ENCODE measurements around the gene GALT.

GALT gene

DNA sequence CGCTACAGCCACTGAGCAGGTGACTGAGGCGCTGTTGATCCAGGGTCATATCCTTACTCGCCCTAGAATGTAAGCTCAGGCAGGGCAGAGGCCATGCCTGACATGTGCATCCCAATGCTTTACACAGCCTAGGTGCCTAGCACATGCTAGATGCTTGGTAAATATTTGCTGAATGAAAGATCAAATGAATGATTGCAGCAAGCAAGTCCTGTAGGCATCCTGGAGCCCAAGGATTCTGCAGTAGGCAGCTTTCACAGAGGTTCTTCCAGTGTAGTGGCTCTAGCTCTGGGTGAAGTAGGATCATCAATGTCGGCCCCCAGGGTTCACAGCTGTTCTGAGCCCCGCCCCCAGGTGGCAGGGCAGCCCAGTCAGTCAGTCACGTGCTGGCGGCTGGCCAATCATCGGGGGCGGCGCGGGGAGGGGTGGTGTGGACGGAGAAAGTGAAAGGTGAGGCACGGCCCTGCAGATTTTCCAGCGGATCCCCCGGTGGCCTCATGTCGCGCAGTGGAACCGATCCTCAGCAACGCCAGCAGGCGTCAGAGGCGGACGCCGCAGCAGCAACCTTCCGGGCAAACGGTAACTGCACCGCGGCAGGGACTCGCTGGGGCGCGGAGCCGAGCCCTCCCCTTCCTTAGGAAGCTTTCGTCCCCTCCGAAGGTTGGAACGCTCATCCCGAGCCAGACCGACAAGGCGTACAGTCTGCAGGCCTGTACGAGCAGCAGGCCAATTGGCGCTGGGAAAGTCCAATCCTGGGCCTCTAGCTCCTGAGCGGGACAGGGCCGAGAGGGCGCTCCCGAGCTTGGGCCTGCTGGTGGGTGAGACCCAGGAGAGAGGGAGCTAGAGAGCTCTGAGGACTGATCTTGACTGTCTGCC is at the start of gene GALT:
TSS of gene GALT (plus strand) at position 465 of the 873 bp plus-strand sequence. CDS start at position 495, 30 bp downstream.
- peak; percentile 90 to 98 (median 97) for DNase-seq (ENCODE audit: low read depth in 2 of 3, low spot score in 2 of 3)

DNA sequence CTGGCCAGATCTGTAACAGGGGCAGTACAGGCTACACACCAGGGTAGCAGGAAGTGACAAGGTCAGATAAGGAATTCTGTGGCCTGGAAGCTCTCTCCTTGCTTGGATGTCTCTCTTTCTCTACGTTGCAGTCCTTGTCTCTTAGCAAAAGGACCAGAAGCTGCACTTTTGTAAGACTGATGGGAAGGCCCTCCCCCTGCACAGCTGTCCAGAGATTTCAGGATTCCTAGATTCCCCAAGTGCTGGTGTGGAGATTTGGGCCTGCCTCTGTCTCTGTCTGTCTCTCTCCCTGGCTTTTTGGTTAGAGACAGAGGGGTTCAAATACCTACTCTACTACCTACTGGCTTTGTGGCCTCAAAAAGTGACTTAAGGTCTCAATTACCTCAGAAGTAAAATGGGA is 46.9 kb upstream of the GALT start:
- DNase-seq (ENCODE audit: low read depth in 2 of 3, low spot score in 2 of 3) = no peak

DNA sequence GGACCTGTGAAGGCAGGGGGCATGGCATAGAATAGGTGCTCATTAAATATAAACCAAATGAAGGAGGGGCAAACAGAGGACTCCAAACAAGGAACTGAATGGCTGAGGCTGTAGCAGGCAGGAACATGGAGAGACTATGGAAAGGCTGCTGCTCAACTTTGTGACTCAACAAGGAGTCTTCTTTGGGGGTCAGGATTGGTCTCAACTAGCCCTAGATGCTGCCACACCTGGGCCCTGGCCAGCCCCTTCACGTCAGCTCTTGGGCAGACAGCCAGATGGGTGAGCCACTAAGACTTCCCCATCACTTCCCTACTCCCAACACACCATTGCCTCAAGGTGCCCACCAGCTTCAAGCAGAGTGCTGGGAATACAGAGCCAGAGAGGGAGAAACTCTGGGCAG is 45.6 kb upstream of the GALT start:
- no peak for DNase-seq (ENCODE audit: low read depth in 2 of 3, low spot score in 2 of 3)

DNA sequence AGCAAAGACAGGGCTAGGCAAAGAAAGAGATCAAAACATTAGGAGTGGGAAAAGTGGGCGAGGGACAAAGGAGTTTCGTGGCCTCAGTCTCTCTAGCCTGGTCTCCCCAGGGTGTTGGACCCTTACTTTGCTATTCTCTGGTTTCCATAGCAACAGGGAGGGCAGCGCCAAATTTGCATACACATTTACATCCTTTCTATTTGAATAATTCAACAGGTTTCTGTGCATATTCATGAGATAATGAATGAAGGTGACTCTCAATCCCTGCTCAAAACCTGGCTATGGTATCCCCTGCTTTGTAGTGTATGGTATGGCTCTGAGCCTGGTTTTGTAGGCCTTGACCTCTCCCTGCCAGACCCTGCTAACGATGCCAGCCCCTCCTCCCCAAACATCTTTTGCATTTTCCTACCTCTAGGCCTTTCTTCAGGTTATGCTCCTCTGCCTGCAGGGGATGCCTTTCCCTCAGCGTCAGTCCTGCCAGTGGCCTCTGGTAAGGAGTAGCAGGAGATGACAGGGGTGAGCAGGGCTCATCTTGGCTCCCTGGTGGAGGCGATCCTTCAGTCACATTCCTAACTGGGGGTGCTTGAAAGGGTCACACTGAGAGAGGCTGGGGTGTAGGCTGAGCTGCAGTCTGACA is 44.4 kb upstream of the GALT start:
- no peak for DNase-seq (ENCODE audit: low read depth in 2 of 3, low spot score in 2 of 3)

DNA sequence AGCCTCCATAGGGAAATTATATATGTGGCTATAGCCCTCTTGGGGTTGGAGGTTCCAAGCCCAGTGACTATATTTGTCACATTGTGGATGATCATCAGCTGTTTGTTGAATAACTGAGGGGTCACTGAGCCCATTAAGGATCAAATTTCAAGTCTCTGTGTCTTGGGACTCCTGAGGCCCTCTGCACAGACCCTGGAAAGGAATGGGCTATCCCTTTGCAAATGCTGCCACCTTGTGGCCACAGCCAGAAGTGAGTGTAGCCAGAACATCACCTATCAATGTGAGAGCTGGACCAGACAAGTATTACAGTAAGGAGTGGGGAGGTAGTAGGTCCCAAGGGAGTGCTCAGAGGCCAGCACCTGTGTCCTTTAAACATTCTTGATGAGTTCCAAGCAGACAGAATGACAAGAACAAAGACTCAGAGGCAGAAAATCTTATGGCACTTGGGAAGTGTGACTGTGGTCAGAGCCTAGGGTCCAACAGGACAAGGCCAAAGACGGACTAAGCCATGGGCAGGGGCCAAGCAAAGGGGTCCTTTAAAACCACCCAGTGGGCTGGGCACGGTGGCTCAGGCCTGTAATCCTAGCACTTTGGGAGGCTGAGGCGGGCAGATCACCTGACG is 42.8 kb upstream of the GALT start:
- DNase-seq (ENCODE audit: low read depth in 2 of 3, low spot score in 2 of 3) = peak; percentile 41 to 75 (median 64)

DNA sequence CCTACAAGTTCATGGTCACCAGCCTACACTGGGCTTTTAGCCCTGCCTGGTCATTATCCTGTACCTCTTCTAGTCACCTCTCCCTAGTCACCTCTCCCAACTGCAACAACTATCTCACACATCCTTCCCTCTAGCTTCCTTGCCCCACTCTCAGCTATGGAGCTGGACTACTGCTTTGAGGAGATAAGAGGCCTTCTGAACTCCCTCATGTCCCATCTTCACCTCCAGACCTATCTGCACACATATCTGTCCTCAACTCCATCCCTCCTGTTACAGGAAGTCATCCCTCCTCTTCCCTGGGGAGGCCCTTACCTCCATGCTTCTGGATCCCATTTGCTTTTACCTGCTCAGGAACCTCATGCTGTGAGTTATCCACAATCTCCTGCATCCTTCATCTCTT is 40.3 kb upstream of the GALT start:
- no peak for DNase-seq (ENCODE audit: low read depth in 2 of 3, low spot score in 2 of 3)

DNA sequence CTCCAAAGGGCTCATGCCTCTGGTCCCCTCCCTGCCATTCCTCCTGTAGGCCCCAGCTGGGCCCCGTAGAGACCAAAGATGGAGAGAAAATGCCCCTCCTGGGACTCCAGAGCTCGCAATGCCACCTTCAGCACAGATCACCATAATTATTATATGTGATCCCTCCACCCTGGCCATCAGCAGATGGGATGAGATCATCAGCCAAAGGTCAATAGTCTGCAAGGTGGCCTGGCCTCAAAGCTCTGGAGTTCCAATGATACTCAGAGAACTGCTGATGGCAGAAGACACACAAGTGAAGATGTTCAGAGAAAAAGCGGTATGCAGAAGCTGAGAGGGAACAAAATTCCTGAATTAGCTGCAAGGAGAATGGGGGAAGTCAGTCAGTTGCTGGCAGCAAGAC is 39.6 kb upstream of the GALT start:
- no peak for DNase-seq (ENCODE audit: low read depth in 2 of 3, low spot score in 2 of 3)

DNA sequence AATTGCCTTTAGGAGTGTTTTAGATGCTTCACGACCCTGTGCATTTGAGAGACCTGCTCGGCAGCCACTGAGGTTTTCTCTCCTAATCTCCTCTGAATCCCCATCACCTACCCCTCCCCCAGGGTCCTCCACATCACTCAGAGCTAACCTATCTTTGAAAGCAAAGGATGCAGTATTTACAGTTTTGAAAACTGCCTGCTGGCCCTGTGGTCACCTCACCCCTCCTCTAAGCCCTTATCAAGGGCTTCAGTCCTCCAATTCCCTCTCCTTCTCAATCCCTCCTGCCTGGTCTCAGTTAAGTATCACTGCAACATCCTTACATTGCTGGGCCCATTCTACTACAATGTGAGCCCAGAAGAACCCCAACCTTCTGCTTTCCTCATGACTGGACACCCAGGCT is 39.1 kb upstream of the GALT start:
- no peak for DNase-seq (ENCODE audit: low read depth in 2 of 3, low spot score in 2 of 3)

DNA sequence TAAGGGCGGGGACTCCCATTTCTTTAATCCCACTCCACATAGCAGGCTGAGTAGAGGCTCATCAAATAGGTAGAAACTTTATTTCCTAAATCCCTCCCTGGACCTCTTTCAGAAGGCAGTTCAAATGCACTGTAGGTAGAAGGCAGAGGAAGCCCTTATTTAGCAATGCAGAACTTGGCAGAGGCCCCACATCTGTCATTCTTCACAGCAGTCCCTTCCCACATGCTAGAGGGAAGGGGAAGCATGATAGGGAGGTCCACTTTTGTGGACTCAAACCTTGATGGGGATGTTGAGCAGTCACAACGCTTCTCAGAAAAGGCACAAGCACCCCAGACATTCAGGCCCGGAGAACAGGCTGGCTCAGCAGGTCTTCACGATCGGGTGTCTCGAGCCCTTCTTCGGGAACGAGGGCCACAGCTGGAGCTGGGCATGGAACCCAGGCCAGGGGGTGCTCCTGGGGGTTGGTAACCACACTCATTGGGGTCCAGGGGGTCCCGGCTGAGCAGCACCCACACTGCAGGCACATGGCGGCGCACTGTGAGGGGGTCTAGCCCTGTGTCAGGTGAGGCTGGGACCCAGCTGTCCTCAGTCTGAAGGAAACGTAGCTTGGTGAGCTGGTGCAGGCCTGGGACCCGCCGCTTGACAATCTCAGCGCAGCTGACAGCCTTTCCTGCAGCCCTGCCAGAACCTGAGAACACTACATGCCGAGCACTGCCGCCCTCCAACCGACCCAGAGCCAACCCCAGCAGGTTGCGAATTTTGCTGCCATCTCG is 35.9 kb upstream of the GALT start:
- no peak for DNase-seq (ENCODE audit: low read depth in 2 of 3, low spot score in 2 of 3)

DNA sequence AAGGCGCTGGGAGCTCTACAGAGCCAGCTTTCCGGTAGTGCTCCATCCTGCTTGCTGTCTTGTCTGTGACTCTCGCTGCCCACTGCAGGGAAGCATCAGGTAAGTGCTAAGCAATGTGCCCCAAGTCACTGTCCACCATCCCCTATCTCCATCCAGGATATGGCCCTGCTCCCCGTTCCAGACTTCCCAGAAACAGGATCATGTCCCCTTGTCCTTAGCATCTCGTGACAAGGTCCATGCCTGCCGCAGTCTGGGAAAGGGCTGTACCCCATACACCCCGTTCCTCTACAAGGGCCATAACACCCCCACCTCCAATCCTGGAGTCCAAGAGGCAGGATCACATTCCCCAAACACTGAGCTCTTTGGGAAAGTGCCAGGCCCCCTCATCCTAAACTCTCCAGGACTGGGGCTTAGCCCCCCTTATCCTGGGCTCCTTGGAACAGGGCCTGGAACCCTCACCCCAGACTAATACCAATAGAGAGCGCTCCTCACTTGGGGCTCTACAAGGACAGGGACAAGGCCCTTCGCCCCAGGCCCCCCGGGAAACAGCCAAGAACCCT is 35.1 kb upstream of the GALT start:
- no peak for DNase-seq (ENCODE audit: low read depth in 2 of 3, low spot score in 2 of 3)

DNA sequence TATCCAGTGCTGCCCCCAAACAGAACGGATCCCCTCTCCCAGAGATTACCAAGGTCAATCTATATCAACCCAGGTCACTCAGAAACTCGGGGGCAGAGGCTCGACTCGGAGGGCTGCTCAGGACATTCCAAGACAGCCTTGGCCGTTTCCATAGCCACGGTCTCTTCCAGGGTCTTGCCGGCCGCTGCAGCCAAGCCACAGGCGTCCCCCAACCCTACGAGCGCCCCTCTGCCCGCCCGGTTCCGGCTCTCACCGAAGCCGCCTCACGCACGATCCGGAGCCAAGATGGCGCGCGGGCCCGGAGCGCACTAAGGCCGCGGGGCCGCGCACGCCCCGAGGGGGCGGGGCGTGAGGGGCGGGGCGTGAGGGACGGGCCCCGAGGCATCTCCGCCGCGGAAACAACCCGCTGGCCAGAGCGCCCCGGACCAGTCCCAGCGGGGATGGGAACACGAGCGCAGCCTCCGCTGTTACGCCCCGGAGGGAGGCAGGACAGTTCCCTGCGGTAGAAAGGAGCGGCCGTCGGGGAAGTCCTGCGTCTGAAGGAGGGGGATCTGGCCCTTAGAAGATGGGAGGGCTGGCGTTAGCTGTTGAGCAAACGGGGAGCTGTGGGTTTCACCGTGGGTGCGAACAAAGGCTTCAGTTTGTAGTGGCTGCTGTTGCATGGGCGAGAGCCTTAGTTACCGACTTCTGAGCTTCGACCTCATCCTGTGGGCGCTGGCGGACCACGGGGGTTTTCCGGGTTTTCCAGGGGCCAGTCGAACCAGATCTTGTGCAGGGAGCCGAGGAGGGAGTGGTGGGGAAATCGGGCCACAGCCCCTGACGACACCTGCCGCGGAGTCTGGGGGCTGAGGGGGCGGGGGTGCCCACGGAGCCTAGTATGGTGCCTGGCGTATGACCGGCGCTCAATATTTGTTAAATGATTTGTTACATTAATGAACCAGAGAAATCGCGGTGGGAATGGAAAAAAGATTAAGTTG is 34.4 kb upstream of the GALT start, which contains the start of gene RPP25L:
TSS of gene RPP25L (minus strand) at position 287 of the 977 bp plus-strand sequence. CDS start 801 bp downstream, outside the sequence.
- peak; percentile 70 to 76 (median 74) for DNase-seq (ENCODE audit: low read depth in 2 of 3, low spot score in 2 of 3)

DNA sequence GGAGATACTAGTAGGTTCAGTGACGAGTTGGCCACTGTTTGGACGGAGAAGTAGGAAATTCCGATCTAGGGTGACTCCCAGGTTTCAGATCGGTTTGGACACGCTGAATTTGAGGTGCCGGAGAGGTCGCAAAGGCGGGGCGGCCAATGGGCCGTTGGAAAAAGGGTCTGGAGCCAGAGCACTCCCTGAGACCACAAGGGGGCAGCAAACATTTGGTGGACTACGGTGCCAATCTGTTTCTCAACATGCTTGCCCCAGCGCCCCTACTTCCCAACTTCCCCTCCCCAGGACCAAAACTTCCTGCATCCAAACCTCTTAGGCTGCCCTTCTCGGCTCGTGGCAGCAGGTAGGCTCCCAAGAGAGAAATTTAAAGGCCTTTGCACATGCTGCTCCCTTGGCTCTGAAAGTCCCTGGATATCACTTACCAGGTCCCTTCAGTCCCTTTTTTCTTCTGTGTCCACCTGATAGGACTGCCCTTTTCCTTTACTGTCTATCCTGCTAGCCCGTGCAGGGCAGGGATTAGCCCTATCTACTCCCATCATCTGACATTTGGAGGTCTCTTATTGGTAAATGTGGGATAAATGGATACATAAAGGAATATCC is 33.6 kb upstream of the GALT start:
- DNase-seq (ENCODE audit: low read depth in 2 of 3, low spot score in 2 of 3) = peak in 2 of 3 experiments; percentile 49 to 52

DNA sequence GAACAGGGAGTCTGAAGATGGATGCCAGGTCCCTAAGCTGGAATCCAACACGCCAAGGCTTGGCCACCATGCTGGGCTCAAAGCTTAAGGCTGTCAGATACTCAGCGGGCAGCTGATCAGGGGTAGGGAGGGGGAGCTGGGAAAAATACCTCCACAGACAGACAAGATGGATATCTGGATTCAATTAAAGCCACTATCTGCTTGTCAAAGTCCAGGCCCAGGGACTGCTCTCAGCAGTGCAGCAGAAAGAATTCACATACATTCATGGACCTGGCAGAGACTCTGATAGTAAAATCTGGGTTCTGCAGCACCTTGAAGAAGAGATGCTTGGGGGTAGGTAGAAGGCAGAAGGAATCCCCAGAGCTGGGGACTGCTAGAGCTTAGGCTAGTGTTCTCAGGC is 31.3 kb upstream of the GALT start:
- DNase-seq (ENCODE audit: low read depth in 2 of 3, low spot score in 2 of 3) = no peak

DNA sequence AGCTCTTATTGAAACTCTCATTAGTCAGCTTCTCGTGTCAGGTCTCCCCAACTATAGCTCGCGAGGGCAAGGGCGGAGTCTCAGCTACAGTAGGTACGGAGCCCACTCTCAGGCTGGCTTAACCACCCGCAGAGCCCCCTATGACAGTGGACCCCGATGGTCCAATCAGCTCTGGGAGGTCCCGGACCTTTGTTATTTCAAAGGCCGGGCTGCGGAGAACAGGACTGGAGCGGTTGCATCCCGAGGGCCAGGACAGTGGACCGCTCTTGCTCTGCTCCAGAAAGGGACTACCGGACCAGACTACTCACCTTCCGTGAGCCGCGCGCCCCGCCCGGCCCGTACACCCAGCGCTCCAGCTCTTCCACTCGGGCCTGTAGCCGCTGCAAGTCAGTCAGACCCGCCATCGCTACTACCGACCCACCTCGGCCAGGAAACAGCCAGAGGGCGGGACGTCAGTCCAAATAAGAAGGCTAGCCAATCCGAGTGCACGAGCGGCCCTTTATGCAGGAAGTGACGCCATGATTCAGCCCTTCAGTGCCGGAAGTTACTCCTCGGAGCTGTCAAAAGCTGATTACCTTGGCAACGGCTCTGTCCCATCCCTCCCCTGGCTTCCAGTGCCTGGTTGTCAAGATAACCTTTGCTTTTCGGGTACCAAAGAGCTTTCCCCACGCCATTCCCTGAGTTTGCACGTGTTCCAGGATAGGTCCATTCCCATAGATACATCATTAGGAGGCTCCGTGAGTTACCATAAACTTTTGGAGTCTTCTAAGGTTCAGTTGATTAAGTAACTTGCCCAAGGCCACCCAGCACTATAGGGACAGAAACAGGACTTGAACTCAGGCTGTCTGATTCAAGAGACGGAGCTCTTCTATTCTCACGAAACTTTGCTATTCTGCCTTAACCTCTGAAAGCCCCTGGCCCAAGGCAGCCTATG is 26.1 kb upstream of the GALT start, which contains the start of gene DCTN3:
TSS of gene DCTN3 (minus strand) at position 435 of the 934 bp plus-strand sequence. CDS start at position 404, 31 bp downstream.
- DNase-seq (ENCODE audit: low read depth in 2 of 3, low spot score in 2 of 3) = peak; percentile 57 to 69 (median 67)

DNA sequence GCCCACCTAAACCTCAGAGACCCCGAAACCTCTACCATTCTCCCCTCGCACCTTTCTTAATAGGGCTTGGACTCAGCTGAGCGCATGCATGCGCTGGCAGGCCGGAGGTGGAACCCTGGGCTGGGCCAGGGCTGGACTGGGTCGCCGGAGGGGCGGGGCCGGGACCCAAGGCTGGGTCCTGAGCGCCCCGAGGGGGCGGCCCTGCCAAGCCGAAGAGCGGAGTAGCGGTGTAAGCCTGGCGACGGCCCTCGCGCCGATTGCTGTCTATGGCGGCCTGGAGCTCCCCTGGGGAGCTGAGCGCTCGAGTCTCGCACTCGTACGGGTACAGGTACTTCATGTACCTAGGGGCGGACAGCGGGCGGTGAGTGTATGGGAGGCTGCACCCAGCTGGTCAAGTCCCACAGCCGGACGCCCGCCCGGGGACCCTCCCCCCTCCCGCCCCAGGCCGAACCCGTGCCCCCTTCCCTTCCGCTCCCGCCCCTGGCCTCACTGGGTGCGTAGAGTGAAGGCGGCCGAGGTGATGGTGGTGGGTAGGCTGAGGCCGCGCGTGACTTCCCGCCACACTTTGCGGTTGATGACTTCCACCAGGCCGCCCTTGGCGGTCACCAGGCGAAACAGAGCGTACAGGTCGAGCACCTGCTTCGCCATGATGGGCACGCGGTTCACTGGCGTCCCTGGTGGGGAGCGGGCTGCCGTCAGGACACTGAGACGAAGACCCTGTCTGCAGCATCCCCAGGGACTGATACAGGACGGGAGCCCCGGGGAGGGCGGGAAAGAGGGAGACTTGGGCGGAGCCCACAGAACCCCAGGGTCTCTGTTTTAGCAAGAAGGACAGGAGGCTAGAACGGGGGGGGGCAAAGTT is 22.9 kb upstream of the GALT start:
- DNase-seq (ENCODE audit: low read depth in 2 of 3, low spot score in 2 of 3) = no peak

DNA sequence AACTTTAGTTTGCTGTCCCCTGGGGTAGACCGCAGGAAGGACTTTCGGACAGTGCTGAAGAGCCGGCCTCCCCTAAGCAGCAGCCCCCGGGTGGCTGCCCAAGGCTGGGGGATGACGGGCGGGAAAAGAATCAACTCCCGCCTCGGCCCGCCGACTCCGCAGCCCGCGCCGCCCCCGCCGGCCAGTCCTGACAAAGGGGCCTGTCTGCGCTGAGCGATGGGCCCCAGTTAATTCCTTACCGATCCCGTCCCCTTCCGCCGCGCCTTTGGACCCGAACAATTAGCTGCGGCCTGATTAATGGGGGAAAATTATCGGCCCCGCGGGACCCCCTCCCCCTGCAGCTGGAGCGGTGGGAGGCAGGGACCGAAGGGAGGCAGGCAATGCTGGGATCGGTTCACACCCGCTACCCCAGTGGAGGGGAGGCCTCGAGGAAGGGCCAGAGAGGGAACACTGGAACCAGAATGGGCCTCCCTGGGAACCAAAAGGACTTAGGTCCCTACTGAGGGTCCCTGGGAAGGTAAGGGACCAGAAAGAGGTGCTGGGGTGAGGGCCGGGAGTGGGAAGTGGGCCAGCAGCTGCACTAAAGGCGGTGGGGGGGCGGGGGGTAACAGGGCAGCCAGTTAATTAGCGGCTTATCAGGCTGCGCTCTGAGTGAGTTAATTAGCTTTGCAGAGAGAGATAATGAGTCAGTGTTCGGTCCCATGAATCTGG is 21.8 kb upstream of the GALT start:
- no peak for DNase-seq (ENCODE audit: low read depth in 2 of 3, low spot score in 2 of 3)

DNA sequence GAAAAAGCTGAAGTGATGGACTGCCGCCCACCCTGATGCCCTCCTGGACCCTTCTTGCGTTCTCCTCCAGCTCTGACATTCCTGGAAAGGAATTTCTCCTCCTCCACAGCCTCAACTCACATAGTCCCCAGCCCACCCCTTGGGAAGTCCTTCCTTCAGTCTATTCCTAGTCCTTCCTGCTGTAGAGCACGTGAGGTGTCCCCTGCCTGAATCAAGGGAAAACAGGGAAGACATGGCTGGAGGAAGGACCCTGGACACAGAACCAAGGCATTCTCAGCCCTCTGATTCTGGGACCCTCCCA is 21.3 kb upstream of the GALT start:
- no peak for DNase-seq (ENCODE audit: low read depth in 2 of 3, low spot score in 2 of 3)
